ENCODE measurements around the gene GJB1. TPM values are rescaled to one million over a fixed set of nuclear protein-coding genes. Genes with fewer than 3 reads are reported as not detected.

Gene GJB1
- total and polyA plus RNA-seq, 7 donors = 0.05 TPM; not detected in 5

DNA sequence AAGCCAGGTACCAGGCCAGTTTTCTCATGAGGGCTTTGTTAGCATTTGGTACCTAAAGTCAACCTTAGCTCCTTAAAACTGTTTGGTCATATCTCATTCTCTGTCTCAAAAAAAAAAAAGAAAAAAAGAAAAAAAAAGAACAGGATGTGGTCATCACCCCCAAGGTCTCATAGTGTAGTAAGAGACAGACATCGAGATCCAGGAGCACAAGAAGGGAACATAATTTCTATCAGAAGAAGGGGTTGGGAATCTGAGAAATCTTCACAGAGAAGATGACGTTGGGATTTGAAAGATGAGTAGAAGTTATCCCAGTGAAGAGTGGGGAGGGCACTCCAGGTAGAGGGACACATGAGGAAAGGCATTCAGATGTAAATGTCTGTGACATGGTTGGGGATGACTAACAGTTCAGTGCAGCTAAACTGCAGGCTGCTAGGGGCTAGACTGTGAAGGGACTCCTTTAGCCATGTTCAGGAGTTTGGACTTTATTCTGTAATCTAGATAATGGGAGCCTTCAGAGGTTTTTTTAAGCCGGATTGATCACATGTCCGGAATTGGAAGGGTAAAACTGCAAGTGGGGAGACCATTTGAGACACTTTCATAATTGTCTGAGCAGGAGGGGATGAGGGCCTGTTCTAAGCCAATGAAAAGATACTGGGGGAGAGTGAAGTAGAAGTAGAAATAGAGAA is 26.9 kb upstream of the GJB1 start:
- DNase-seq (no peak), ATAC-seq (no peak)
- no peak overlapping the region for H3K27ac ChIP-seq

DNA sequence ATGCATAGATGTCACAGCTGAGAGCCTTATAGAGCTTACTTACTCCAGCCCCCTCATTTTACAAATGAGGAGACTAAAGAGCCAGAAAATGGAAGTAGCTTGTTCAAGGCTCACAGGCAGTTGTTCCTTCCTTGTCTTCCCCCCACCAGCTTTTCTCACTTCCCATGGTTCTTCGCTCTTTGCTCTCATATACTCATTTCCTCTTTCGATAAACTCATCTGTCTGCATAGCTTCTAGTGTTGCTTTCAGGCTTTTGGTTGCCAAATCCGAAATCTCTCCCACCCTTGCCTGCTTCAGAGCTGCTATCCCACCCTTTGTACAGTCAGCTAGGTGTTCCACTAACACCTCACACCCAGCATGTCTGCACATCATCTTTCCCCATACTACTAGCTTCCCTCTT is 25.0 kb upstream of the GJB1 start:
- no peak for ATAC-seq
- Histone ChIP-seq H3K4me1 (no peaks in the 10 kb centered on the region), H3K4me3 (no peak overlapping the region), H3K9me3 (no peaks in the 10 kb centered on the region), H3K27ac (no peak overlapping the region), H3K27me3 (ENCODE audit: insufficient read depth in 3 of 3, low read length in 2 of 3) (peaks cover 0 to 7% (median 0%) of the 10 kb centered on the region in 3 donors), H3K36me3 (ENCODE audit: insufficient read depth in 1 of 2, low read depth in 1 of 2) (no peaks in the 10 kb centered on the region)
- TF ChIP-seq, protein P1, sequence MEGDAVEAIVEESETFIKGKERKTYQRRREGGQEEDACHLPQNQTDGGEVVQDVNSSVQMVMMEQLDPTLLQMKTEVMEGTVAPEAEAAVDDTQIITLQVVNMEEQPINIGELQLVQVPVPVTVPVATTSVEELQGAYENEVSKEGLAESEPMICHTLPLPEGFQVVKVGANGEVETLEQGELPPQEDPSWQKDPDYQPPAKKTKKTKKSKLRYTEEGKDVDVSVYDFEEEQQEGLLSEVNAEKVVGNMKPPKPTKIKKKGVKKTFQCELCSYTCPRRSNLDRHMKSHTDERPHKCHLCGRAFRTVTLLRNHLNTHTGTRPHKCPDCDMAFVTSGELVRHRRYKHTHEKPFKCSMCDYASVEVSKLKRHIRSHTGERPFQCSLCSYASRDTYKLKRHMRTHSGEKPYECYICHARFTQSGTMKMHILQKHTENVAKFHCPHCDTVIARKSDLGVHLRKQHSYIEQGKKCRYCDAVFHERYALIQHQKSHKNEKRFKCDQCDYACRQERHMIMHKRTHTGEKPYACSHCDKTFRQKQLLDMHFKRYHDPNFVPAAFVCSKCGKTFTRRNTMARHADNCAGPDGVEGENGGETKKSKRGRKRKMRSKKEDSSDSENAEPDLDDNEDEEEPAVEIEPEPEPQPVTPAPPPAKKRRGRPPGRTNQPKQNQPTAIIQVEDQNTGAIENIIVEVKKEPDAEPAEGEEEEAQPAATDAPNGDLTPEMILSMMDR (IDR thresholded peaks at IDR 0.05) = no peak
- DNase-seq = no peak
- WGBS, 3 donors = 75 to 79% (median 76%) methylated on average over 3 of the region's 3 CpGs
- intact Hi-C loops (cut with DNase I) = no loop called here

More for the DNA sequence above, 26.9 kb upstream of the GJB1 start:
- TF ChIP-seq, protein P1 (IDR thresholded peaks at IDR 0.05) = no peak
- Histone ChIP-seq H3K27me3 (ENCODE audit: insufficient read depth in 3 of 3, low read length in 2 of 3) (peaks cover 0 to 7% (median 0%) of the 10 kb centered on the region in 3 donors), H3K4me3 (no peak overlapping the region), H3K36me3 (ENCODE audit: insufficient read depth in 1 of 2, low read depth in 1 of 2) (no peaks in the 10 kb centered on the region), H3K9me3 (no peaks in the 10 kb centered on the region), H3K4me1 (no peaks in the 10 kb centered on the region)
- intact Hi-C loops (cut with DNase I) = no loop called here
- 55 to 70% (median 67%) methylated on average over 4 of the region's 4 CpGs for WGBS, 3 donors

DNA sequence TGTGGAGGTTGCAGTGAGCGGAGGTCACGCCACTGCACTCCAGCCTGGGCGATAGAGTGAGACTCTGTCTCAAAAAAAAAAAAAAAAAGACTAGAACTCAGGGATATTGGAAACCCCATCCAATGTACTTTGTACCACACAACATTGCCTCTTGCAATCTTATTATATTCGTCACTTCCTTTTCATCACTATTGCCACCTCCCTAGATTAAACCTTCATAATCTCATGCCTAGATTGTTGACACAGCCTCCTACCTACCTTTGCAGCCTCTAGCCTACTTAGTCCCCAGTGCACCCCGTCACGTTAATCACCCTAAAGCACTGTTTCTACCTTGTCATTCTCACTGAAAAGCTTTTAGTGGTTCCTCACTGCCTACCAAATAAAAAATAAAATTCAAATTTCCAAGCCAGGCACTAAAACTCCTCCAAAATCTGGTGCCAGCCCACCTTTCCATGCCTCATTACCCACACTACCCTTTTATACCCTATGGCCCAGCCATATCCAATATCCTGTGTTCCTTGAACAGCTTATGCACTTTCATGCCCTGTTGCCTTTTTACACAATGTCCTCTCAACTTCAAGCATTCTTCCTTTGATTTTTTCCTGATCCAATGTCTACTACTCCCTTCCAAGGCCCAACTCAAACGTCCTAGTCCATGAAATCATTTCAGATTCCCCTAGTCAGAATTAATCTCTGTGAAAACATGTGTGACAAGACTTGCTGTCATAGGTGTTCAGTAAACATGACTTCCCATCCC is 23.6 kb upstream of the GJB1 start:
- no peaks in the 10 kb centered on the region for H3K9me3 ChIP-seq
- no peaks in the 10 kb centered on the region for H3K4me1 ChIP-seq
- TF ChIP-seq, protein P1 (IDR thresholded peaks at IDR 0.05) = no peak
- no peak overlapping the region for H3K27ac ChIP-seq
- H3K36me3 ChIP-seq (ENCODE audit: insufficient read depth in 1 of 2, low read depth in 1 of 2) = no peaks in the 10 kb centered on the region
- ATAC-seq (no peak), DNase-seq (no peak)
- peaks cover 0 to 7% (median 0%) of the 10 kb centered on the region in 3 donors for H3K27me3 ChIP-seq (ENCODE audit: insufficient read depth in 3 of 3, low read length in 2 of 3)
- intact Hi-C loops (cut with DNase I) = no loop called here
- H3K4me3 ChIP-seq = no peak overlapping the region
- 72 to 85% (median 82%) methylated on average over 7 of the region's 7 CpGs for WGBS, 3 donors

DNA sequence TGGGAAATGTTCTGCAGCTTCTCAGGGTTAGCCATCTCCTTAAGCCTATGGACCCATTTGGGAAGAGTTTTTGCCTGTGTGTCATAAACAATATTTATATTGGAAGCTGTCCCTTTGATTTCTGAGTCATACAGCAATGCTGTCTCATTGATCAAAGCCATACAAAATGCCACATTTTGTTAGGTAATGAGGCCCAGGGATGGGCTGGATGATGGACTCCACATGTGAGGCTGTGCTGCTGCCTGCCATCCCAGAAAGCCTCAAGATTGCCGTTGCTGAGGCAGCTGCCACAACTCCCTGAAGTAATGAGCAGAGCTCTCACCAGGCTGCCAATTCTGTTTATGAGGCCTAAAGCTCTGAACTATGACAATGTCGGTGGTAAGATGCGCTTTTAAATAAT is 12.2 kb upstream of the GJB1 start:
- ATAC-seq = no peak
- TF ChIP-seq, protein P1 (IDR thresholded peaks at IDR 0.05) = no peak
- WGBS, 3 donors = 56 to 73% (median 59%) methylated on average over 3 of the region's 3 CpGs

More for the DNA sequence above, 12.2 kb upstream of the GJB1 start:
- intact Hi-C loops (cut with DNase I) = no loop called here
- Histone ChIP-seq H3K27ac (no peak overlapping the region), H3K9me3 (no peaks in the 10 kb centered on the region), H3K4me1 (no peaks in the 10 kb centered on the region), H3K4me3 (no peak overlapping the region), H3K27me3 (ENCODE audit: insufficient read depth in 3 of 3, low read length in 2 of 3) (peaks cover 0 to 12% (median 0%) of the 10 kb centered on the region in 3 donors), H3K36me3 (ENCODE audit: insufficient read depth in 1 of 2, low read depth in 1 of 2) (no peaks in the 10 kb centered on the region)
- DNase-seq = no peak

Measured in psoas muscle (tissue), 8 donors.